PC-3 (cell line): ENCODE data around the gene FANCC. TPM values are rescaled to one million over a fixed set of nuclear protein-coding genes. Genes with fewer than 3 reads are reported as not detected.
"Not testable (repeated sequence)": the region's sequence is repeated elsewhere in the genome, so short reads cannot be mapped to it uniquely, and the experiment has no call there.

Experiments used
- ATAC-seq: fragments of 200-7000 bp; cut with Tn5 transposase; 2 replicates; pipeline ENCODE4 v1.9.1; 2020; ENCODE audit warnings: mild to moderate bottlenecking, moderate library complexity
- BruUV-seq: library from RNA; stranded (reverse); fragments of 400-500 nt; replicated peaks from 2 replicates; lab custom pipeline; 2021; lab: Mats Ljungman, UMichigan
- CTCF ChIA-PET: fragments of 300-600 bp; sonication (Branson Sonifier 250); formaldehyde crosslinking; loops from one replicate; lab custom pipeline; 2022; ENCODE audit warnings: antibody characterized with exemption; lab: Charles Lee
- POLR2A ChIA-PET: fragments of 300-600 bp; sonication (Branson Sonifier 250); formaldehyde crosslinking; loops from one replicate; lab custom pipeline; 2022; ENCODE audit warnings: antibody characterized with exemption; ENCODE audit not compliant: unreplicated experiment; lab: Charles Lee
- DNase-seq: peaks from one replicate; pipeline ENCODE4 v3.0.0-alpha.2; 2015
- H2AFZ ChIP-seq: fragments of 300-600 bp; sonication (generic); 2 replicates; pipeline ENCODE4 v1.6.0; 2016; ENCODE audit warnings: antibody characterized with exemption, low read length
- H3F3A ChIP-seq: fragments of 300-600 bp; sonication (generic); one replicate; pipeline ENCODE4 v1.6.0; 2017; ENCODE audit warnings: antibody characterized with exemption, low read length, control low read depth, mild to moderate bottlenecking; ENCODE audit not compliant: unreplicated experiment
- H3K27ac ChIP-seq: fragments of 300-600 bp; sonication (generic); 2 replicates; pipeline ENCODE4 v1.5.1; 2016; ENCODE audit warnings: mild to moderate bottlenecking, low read length
- H3K27me3 ChIP-seq: fragments of 300-600 bp; sonication (generic); 2 replicates; pipeline ENCODE4 v1.6.1; 2016; ENCODE audit warnings: low read length, mixed read lengths
- H3K36me3 ChIP-seq: fragments of 300-600 bp; sonication (generic); 2 replicates; pipeline ENCODE4 v1.6.1; 2016; ENCODE audit warnings: low read depth, mixed run types, low read length, mixed read lengths
- H3K4me1 ChIP-seq: fragments of 300-600 bp; sonication (generic); 2 replicates; pipeline ENCODE4 v1.5.1; 2016; ENCODE audit warnings: low read length; ENCODE audit not compliant: insufficient read depth
- H3K4me2 ChIP-seq: fragments of 300-600 bp; sonication (generic); 2 replicates; pipeline ENCODE4 v1.6.0; 2016; ENCODE audit warnings: low read length
- H3K4me3 ChIP-seq: fragments of 300-600 bp; sonication (generic); 2 replicates; pipeline ENCODE4 v1.5.1; 2016; ENCODE audit warnings: mild to moderate bottlenecking, low read length, mixed read lengths
- H3K79me2 ChIP-seq: fragments of 300-600 bp; sonication (generic); 2 replicates; pipeline ENCODE4 v1.6.1; 2017; ENCODE audit warnings: low read length, mixed read lengths
- H3K9ac ChIP-seq: fragments of 300-600 bp; sonication (generic); 2 replicates; pipeline ENCODE4 v1.6.0; 2016; ENCODE audit warnings: mild to moderate bottlenecking, low read length
- H3K9me2 ChIP-seq: fragments of 300-600 bp; sonication (generic); replicated peaks from 2 replicates; pipeline ENCODE4 v1.6.1; 2016; ENCODE audit warnings: mixed run types, low read length, mixed read lengths
- H3K9me3 ChIP-seq: fragments of 300-600 bp; sonication (generic); 2 replicates; pipeline ENCODE4 v1.6.1; 2016; ENCODE audit warnings: low read length, mixed read lengths
- H4K20me1 ChIP-seq: fragments of 300-600 bp; sonication (generic); 2 replicates; pipeline ENCODE4 v1.6.1; 2016; ENCODE audit warnings: low read length, mixed read lengths
- CTCF ChIP-seq: fragments of 300-600 bp; sonication (generic); conservative IDR thresholded peaks from 2 replicates; pipeline ENCODE4 v1.5.1; 2017; ENCODE audit warnings: antibody characterized with exemption, low read depth, mild to moderate bottlenecking, low read length
- EZH2 ChIP-seq: fragments of 300-600 bp; sonication (generic); IDR thresholded peaks from one replicate; pipeline ENCODE4 v1.6.1; 2017; ENCODE audit warnings: antibody characterized with exemption, mild to moderate bottlenecking, low read length; ENCODE audit not compliant: unreplicated experiment
- EZH2phosphoT487 ChIP-seq: fragments of 300-600 bp; sonication (generic); IDR thresholded peaks from 2 replicates; pipeline ENCODE4 v1.6.1; 2018; ENCODE audit warnings: mild to moderate bottlenecking, antibody characterized with exemption, low read length, borderline replicate concordance
- intact Hi-C: fragments of 100-400 bp; cut with micrococcal nuclease; formaldehyde crosslinking; loops from 2 replicates; pipeline ENCODE4 v1.9.0; 2023
- total RNA-seq: library from RNA; depleted of rRNA; stranded (reverse); fragments of >200 nt; gene quantifications from 2 replicates; pipeline ENCODE4 v1.2.3, GENCODE V29; 2014

FANCC gene
- total RNA-seq, 1 experiment from 2014 or later = 6.9 TPM

GRCh38 chr9:95296761-95297160, 20.7 kb downstream of the FANCC start:
- H3F3A ChIP-seq = no peaks in the 10 kb centered on the region
- no peaks in the 10 kb centered on the region for H3K27me3 ChIP-seq
- H3K27ac ChIP-seq = no peak overlapping the region
- DNase-seq (no peak), ATAC-seq (no peak)
- no TSS peak for BruUV-seq
- H4K20me1 ChIP-seq = no peaks in the 10 kb centered on the region
- intact Hi-C loops = no loop called here
- no peak overlapping the region for H3K4me3 ChIP-seq
- no peak for TF ChIP-seq CTCF
- no peak for TF ChIP-seq EZH2
- no peak for TF ChIP-seq EZH2phosphoT487
- H3K4me1 ChIP-seq = no peaks in the 10 kb centered on the region
- H3K4me2 ChIP-seq = no peak overlapping the region
- no peaks in the 10 kb centered on the region for H3K9me3 ChIP-seq
- H3K9me2 ChIP-seq = no peaks in the 10 kb centered on the region
- no peaks in the 10 kb centered on the region for H3K36me3 ChIP-seq
- H3K79me2 ChIP-seq = no peaks in the 10 kb centered on the region
- H3K9ac ChIP-seq = no peak overlapping the region
- H2AFZ ChIP-seq = no peak overlapping the region
- ChIA-PET CTCF (no interaction called here), POLR2A (no interaction called here)

- ATAC-seq, H3K9ac ChIP-seq, H3K4me1 ChIP-seq, H3K4me2 ChIP-seq, H3K36me3 ChIP-seq, H3F3A ChIP-seq, H3K27ac ChIP-seq, H3K9me2 ChIP-seq, BruUV-seq, POLR2A ChIA-PET, H3K4me3 ChIP-seq, H4K20me1 ChIP-seq, DNase-seq, H2AFZ ChIP-seq, H3K9me3 ChIP-seq, intact Hi-C loops, CTCF ChIA-PET, H3K27me3 ChIP-seq: not testable (repeated sequence)
- peaks cover 15% of the 10 kb centered on the region; the same call in 1 of the 2 replicates for H3K79me2 ChIP-seq
Observed at GRCh38 chr9:95293296-95293695, 24.2 kb downstream of the FANCC start.

GRCh38 chr9:95292226-95292625, 25.3 kb downstream of the FANCC start:
- H3K79me2 ChIP-seq = peaks cover 15% of the 10 kb centered on the region; the same call in 1 of the 2 replicates
- no peaks in the 10 kb centered on the region for H4K20me1 ChIP-seq
- no peaks in the 10 kb centered on the region for H3K4me1 ChIP-seq
- H3K4me2 ChIP-seq = no peak overlapping the region
- no peak overlapping the region for H3K27ac ChIP-seq
- no peak overlapping the region for H2AFZ ChIP-seq
- no peaks in the 10 kb centered on the region for H3K9me2 ChIP-seq
- ATAC-seq (no peak), DNase-seq (no peak)
- CTCF ChIA-PET = no interaction called here
- no peaks in the 10 kb centered on the region for H3K36me3 ChIP-seq
- no peaks in the 10 kb centered on the region for H3F3A ChIP-seq
- H3K4me3 ChIP-seq = no peak overlapping the region
- H3K9me3 ChIP-seq = no peaks in the 10 kb centered on the region
- intact Hi-C loops = no loop called here
- no peak overlapping the region for H3K9ac ChIP-seq
- POLR2A ChIA-PET = no interaction called here
- no peak for TF ChIP-seq EZH2phosphoT487
- no peak for TF ChIP-seq EZH2
- no peak for TF ChIP-seq CTCF
- BruUV-seq = no TSS peak
- no peaks in the 10 kb centered on the region for H3K27me3 ChIP-seq
